Type B pancreatic cell (in vitro differentiated cells): ENCODE data around the gene DIAPH1. TPM values are rescaled to one million over a fixed set of nuclear protein-coding genes. Genes with fewer than 3 reads are reported as not detected.
"Not testable (repeated sequence)": the region's sequence is repeated elsewhere in the genome, so short reads cannot be mapped to it uniquely, and the experiment has no call there.

Source experiments
- DNase-seq: peaks from one replicate; pipeline ENCODE4 v3.0.0; 2021; ENCODE audit warnings: mixed read lengths; ENCODE audit not compliant: unreplicated experiment; ENCODE audit errors: extremely low spot score
- H3K27ac Mint-ChIP-seq: 2 replicates; pipeline ENCODE4 v1.8.0; 2021; ENCODE audit warnings: mild to moderate bottlenecking, mixed read lengths
- H3K27me3 Mint-ChIP-seq: 2 replicates; pipeline ENCODE4 v1.8.0; 2021; ENCODE audit warnings: mixed read lengths
- H3K36me3 Mint-ChIP-seq: 2 replicates; pipeline ENCODE4 v1.8.0; 2021; ENCODE audit warnings: mixed read lengths
- H3K4me1 Mint-ChIP-seq: one replicate; pipeline ENCODE4 v1.8.0; 2021; ENCODE audit warnings: mixed read lengths; ENCODE audit not compliant: unreplicated experiment
- H3K4me3 Mint-ChIP-seq: 2 replicates; pipeline ENCODE4 v1.8.0; 2021; ENCODE audit warnings: mild to moderate bottlenecking, mixed read lengths
- H3K9me3 Mint-ChIP-seq: 2 replicates; pipeline ENCODE4 v1.8.0; 2021; ENCODE audit warnings: mixed read lengths
- total RNA-seq: library from RNA; stranded (reverse); gene quantifications from 2 replicates; pipeline ENCODE4 v1.2.1, GENCODE V29; 2021; ENCODE audit warnings: low replicate concordance
- TF ChIP-seq, protein P1 (sequence below): fragments of 200-600 bp; sonication (generic); conservative IDR thresholded peaks from 2 replicates; pipeline ENCODE4 v1.5.0; 2021; ENCODE audit warnings: antibody characterized with exemption, mild to moderate bottlenecking

The DIAPH1 gene
- total RNA-seq, 1 donor from 2014 or later, result 79.6 TPM

DNA sequence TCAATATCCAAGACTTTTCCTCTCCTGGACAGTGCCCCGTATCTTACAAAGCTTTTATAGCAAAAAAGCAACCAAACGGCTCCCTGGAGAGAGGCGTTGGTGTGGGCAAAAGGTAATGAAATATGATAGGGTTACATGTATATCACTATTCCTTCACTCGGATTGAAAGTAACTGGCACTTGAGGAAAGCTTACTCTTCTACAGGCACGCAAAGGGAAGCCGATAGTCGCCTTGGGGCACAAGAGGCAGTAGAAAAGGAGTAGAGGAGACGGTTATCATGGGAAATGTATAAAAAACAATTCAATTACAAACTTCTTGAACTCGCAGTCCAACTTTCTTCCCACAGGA is 1.1 kb downstream of the DIAPH1 start:
- H3K4me1 Mint-ChIP-seq, result peaks cover 28% of the 10 kb centered on the region
- TF ChIP-seq, protein P1, sequence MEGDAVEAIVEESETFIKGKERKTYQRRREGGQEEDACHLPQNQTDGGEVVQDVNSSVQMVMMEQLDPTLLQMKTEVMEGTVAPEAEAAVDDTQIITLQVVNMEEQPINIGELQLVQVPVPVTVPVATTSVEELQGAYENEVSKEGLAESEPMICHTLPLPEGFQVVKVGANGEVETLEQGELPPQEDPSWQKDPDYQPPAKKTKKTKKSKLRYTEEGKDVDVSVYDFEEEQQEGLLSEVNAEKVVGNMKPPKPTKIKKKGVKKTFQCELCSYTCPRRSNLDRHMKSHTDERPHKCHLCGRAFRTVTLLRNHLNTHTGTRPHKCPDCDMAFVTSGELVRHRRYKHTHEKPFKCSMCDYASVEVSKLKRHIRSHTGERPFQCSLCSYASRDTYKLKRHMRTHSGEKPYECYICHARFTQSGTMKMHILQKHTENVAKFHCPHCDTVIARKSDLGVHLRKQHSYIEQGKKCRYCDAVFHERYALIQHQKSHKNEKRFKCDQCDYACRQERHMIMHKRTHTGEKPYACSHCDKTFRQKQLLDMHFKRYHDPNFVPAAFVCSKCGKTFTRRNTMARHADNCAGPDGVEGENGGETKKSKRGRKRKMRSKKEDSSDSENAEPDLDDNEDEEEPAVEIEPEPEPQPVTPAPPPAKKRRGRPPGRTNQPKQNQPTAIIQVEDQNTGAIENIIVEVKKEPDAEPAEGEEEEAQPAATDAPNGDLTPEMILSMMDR, result no peak
- peaks cover 10% of the 10 kb centered on the region for H3K36me3 Mint-ChIP-seq
- DNase-seq, result no peak
- H3K27me3 Mint-ChIP-seq, result no peaks in the 10 kb centered on the region
- peak overlapping the region; percentile 97 for H3K4me3 Mint-ChIP-seq
- peak overlapping the region; percentile 98 for H3K27ac Mint-ChIP-seq
- no peaks in the 10 kb centered on the region for H3K9me3 Mint-ChIP-seq

DNA sequence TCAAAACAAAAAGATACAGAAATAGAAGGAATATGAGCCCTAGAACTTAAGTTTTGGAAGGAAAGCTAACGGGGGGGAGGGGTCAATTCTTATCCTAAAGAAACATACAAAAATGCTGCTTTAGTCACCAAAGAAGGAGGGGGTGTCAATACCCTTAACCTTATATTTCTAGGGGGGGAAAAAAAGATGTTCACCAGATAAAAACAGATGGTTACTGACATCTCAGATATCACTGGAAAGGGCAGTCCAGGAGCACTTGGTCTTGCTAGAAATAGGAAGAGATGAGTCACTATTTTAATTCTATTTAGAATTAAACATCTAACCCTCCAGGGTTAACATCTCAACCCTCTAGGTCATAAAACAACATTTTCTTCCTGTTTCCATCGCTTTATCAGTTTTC is 1.7 kb downstream of the DIAPH1 start:
- H3K4me3 Mint-ChIP-seq, result peak overlapping the region; percentile 97
- H3K36me3 Mint-ChIP-seq, result peaks cover 10% of the 10 kb centered on the region
- no peak for DNase-seq
- H3K9me3 Mint-ChIP-seq, result no peaks in the 10 kb centered on the region
- TF ChIP-seq, protein P1, result no peak
- H3K27ac Mint-ChIP-seq, result peak overlapping the region; percentile 98
- peaks cover 28% of the 10 kb centered on the region for H3K4me1 Mint-ChIP-seq
- no peaks in the 10 kb centered on the region for H3K27me3 Mint-ChIP-seq

DNA sequence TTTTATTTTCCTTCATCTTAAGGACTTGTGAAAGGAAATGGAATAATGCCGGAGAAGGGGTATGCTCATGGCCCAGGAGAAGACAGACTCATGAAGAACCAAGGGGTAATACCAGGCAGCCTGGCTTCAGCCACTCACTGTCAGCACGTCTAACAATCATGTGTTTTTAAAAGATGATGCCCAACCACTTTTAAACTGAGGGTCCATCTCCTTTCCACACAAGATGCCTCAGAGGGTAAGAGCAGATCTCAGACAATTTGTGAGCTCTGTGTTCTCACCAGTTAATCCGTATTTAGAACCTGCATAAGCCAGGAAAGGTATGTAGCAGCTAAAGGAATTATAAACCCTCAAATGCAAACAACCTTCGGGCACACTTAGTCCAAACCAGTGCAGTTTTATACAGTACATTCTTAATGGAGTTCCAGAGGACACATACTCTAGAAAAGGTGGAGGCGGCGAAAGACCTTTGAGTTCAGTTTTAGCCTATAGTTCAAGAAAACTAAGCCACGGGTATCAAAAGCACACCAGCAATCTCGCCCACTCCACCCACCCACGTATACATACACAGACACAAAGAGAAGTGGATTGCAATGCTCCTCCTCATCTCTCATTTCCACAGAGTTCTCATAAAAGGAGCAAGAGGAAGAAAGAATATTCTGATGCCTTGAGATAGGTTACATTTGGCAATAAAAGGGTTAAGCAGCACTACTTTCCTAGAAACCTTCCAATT is 2.6 kb downstream of the DIAPH1 start:
- TF ChIP-seq, protein P1, result no peak
- Mint-ChIP-seq H3K4me3 (peak overlapping the region; percentile 97), H3K4me1 (peaks cover 32% of the 10 kb centered on the region), H3K36me3 (peaks cover 14% of the 10 kb centered on the region), H3K27me3 (no peaks in the 10 kb centered on the region), H3K27ac (no peak overlapping the region), H3K9me3 (no peaks in the 10 kb centered on the region)
- no peak for DNase-seq

DNA sequence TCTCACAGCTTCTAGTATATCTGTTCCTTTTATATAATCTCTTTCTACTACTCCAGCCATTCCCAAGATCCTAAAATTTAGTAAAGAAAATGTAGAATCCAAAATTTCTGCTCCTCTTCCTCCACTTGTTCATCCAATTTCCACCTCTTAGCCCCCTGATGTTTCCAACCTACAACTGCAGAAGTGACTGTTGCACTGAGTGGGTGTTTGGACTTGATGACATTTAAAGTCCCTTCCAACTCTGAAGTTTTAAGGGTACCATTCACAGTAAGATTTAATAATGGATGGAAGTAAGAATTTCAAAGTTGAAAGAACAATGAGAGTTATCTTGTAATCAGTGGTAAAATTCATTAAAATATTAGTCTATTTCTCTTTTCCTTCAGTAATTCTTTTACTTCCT is 5.5 kb downstream of the DIAPH1 start:
- Mint-ChIP-seq H3K4me1 (peaks cover 32% of the 10 kb centered on the region), H3K9me3 (no peaks in the 10 kb centered on the region), H3K4me3 (no peak overlapping the region), H3K36me3 (peaks cover 14% of the 10 kb centered on the region), H3K27ac (no peak overlapping the region), H3K27me3 (no peaks in the 10 kb centered on the region)
- DNase-seq, result no peak
- TF ChIP-seq, protein P1, result no peak

DNA sequence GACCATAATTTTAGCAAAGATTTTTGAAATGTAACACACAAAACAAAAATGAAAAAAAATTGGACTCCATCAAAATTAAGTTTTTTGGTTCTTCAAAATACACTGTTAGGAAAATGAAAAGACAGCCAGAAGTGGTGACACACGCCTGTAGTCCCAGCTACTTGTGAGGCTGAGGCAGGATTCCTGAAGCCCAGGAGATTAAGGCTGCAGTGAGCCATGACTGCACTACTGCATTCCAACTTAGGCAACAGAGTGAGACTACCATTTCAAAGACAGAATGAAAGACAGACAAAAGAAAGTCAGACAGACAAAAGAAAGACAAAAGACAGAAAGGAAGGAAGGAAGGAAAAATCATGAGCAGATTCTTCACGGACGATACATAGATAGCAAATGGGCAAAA is 7.5 kb downstream of the DIAPH1 start:
- no peak for DNase-seq
- H3K4me1 Mint-ChIP-seq, result peaks cover 16% of the 10 kb centered on the region
- no peak overlapping the region for H3K27ac Mint-ChIP-seq
- H3K27me3 Mint-ChIP-seq, result no peaks in the 10 kb centered on the region
- H3K36me3 Mint-ChIP-seq, result peaks cover 17% of the 10 kb centered on the region
- H3K9me3 Mint-ChIP-seq, result no peaks in the 10 kb centered on the region
- TF ChIP-seq, protein P1, result no peak
- H3K4me3 Mint-ChIP-seq, result no peak overlapping the region

DNA sequence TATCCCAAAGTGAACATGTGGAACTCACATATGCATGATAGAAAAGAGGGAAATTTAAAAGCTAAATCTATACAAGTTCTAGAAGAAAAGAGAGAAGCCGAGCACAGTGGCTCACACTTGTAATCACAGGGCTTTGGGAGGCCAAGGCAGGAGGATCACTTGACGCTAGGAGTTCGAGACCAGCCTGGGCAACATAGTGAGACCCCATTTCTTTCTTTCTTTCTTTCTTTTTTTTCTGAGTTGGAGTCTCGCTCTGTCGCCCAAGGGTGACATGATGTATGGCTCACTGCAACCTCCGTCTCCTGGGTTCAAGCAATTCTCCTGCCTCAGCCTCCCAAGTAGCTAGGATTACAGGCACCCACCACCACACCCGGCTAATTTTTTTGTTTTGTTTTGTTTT is 8.9 kb downstream of the DIAPH1 start:
- not testable (repeated sequence) for H3K9me3 Mint-ChIP-seq, DNase-seq, H3K27me3 Mint-ChIP-seq, H3K4me3 Mint-ChIP-seq
- H3K4me1 Mint-ChIP-seq, result peaks cover 14% of the 10 kb centered on the region
- H3K36me3 Mint-ChIP-seq, result peaks cover 11% of the 10 kb centered on the region
- H3K27ac Mint-ChIP-seq, result peak overlapping the region; percentile 21
